Esophagus muscularis mucosa (tissue), 4 donors: Measurements from ENCODE around the gene MGAT5B.

Experiments used
- EP300 ChIP-seq: sonication (generic); formaldehyde crosslinking; IDR thresholded peaks from one replicate; pipeline ENCODE4 v1.6.1; 2017; ENCODE audit warnings: antibody characterized with exemption
- POLR2A ChIP-seq: fragments of 450-650 bp; IDR thresholded peaks from one replicate; pipeline ENCODE4 v1.6.1; 2017; ENCODE audit warnings: antibody characterized with exemption, moderate library complexity, mild to moderate bottlenecking, low read depth
- POLR2AphosphoS5 ChIP-seq, 2 donors: sonication (generic); formaldehyde crosslinking; IDR thresholded peaks; one replicate each; pipeline ENCODE4 v1.6.1; 2017; ENCODE audit warnings: antibody characterized with exemption in 2 of 2
- TF ChIP-seq, protein P1 (sequence below), 3 experiments: fragments of 200-600 bp in 2 of 3; fragments of 450-650 bp in 1 of 3; sonication (generic) in 2 of 3; IDR thresholded peaks; one replicate each; pipeline ENCODE4 v1.5.1; 2017 to 2019; ENCODE audit warnings: antibody characterized with exemption in 3 of 3, mild to moderate bottlenecking in 2 of 3, moderate library complexity in 1 of 3

DNA sequence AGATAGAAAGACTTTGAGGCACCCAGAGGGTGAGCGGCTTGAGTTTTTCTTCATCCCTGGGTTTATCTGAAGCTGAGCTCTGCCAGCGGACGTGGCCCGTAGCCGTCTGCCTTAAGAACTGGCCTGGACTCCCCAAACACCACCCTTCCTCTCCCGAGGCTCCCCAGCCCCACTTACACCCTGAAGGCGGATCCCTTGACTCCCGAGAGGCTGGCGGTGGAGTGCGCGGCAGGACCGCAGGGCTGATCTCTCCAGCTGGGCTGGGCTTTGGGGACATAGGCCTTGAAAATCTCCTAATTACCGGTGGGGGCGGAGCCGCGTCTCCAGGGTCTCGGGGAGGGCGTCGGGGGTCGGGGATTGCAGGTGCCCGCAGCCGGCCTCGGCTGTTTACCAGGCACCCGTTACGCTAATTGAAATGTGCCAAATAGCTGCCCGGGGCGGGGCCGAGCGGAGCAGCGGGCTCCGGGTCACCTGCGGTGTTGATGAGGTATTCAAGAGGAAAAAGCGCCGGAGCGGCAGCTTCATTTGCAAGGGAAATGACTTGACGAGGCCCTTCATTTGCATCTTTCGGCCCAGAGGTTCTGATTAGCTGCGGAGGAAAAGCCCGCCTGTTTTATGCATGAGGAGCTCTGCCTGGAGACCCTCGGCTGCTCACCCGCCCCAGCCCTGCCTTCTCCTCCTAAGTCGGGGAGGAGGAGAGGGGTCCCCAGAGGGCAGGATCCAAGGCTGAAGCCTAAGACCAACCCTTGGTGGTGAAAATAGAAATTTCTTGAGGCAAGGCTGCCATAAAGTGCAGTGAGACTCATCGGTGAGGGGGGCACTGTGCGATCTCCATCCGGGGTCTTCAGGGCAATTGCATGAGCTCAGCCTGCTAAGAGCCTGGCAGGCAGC is 100.7 kb downstream of the MGAT5B start:
- TF ChIP-seq POLR2A (no peak), POLR2AphosphoS5 (IDR thresholded peaks at IDR 0.05) (no peak), EP300 (no peak)
- TF ChIP-seq, protein P1, sequence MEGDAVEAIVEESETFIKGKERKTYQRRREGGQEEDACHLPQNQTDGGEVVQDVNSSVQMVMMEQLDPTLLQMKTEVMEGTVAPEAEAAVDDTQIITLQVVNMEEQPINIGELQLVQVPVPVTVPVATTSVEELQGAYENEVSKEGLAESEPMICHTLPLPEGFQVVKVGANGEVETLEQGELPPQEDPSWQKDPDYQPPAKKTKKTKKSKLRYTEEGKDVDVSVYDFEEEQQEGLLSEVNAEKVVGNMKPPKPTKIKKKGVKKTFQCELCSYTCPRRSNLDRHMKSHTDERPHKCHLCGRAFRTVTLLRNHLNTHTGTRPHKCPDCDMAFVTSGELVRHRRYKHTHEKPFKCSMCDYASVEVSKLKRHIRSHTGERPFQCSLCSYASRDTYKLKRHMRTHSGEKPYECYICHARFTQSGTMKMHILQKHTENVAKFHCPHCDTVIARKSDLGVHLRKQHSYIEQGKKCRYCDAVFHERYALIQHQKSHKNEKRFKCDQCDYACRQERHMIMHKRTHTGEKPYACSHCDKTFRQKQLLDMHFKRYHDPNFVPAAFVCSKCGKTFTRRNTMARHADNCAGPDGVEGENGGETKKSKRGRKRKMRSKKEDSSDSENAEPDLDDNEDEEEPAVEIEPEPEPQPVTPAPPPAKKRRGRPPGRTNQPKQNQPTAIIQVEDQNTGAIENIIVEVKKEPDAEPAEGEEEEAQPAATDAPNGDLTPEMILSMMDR (IDR thresholded peaks at IDR 0.05), result no peak
